Stomach (tissue), 9 donors: ENCODE data around the gene WNK2. TPM values are rescaled to one million over a fixed set of nuclear protein-coding genes. Genes with fewer than 3 reads are reported as not detected.
A peak's percentile ranks its signal among the peaks of the same experiment; 100 is the strongest.

Experiments
- DNase-seq, 2 donors: peaks; one replicate each; pipeline versions ENCODE4 v3.0.0 to v3.0.0-alpha.2; 2013 to 2019
- H3K27ac ChIP-seq, 5 donors: fragments of 200-600 bp in 4 of 5; sonication (generic) in 4 of 5; one replicate each; pipeline ENCODE4 v1.5.1; 2013 to 2019; ENCODE audit warnings: mild to moderate bottlenecking in 1 of 5, moderate library complexity in 1 of 5
- H3K27me3 ChIP-seq, 3 donors: fragments of 200-600 bp; sonication (generic); one replicate each; pipeline ENCODE4 v1.5.1; 2017 to 2019; ENCODE audit warnings: mixed run types in 1 of 3
- H3K36me3 ChIP-seq, 4 donors: fragments of 200-600 bp; sonication (generic); 1 replicate in 3 of 4; 2 replicates in 1 of 4; pipeline ENCODE4 v1.5.1; 2016 to 2019
- H3K4me1 ChIP-seq, 4 donors: fragments of 200-600 bp; sonication (generic); one replicate each; pipeline ENCODE4 v1.5.1; 2016 to 2019
- H3K4me3 ChIP-seq, 4 donors: fragments of 200-600 bp; sonication (generic) in 3 of 4; one replicate each; pipeline ENCODE4 v1.5.1; 2016 to 2019; ENCODE audit warnings: mild to moderate bottlenecking in 1 of 4
- H3K9me3 ChIP-seq, 4 donors: fragments of 200-600 bp; sonication (generic); one replicate each; pipeline ENCODE4 v1.5.1; 2016 to 2019
- CTCF ChIP-seq, 7 experiments: fragments of 450-650 bp in 4 of 7; fragments of 200-600 bp in 3 of 7; sonication (generic) in 3 of 7; IDR thresholded peaks; one replicate each; pipeline ENCODE4 v1.5.1; 2016 to 2019; ENCODE audit warnings: antibody characterized with exemption in 7 of 7, control low read depth in 2 of 7, mild to moderate bottlenecking in 1 of 7
- EP300 ChIP-seq: sonication (generic); formaldehyde crosslinking; IDR thresholded peaks from one replicate; pipeline ENCODE4 v1.6.1; 2017; ENCODE audit warnings: antibody characterized with exemption
- POLR2A ChIP-seq, 4 donors: fragments of 450-650 bp; IDR thresholded peaks; one replicate each; pipeline ENCODE4 v1.6.1; 2016; ENCODE audit warnings: antibody characterized with exemption in 4 of 4, control low read depth in 2 of 4, mild to moderate bottlenecking in 1 of 4, moderate library complexity in 1 of 4
- POLR2AphosphoS5 ChIP-seq, 3 donors: sonication (generic); formaldehyde crosslinking; IDR thresholded peaks; one replicate each; pipeline ENCODE4 v1.6.1; 2016; ENCODE audit warnings: antibody characterized with exemption in 3 of 3
- whole genome bisulfite sequencing, 5 donors: extraction: QIAGEN DNeasy Blood & Tissue Kit in 3 of 5; methylation state at CpG; one replicate each; pipeline versions ENCODE4 v1.1.5 to v1.1.7; 2013 to 2018; 5-methylcytosine and 5-hydroxymethylcytosine counted together
- intact Hi-C: fragments of 100-400 bp; cut with DNase I; formaldehyde crosslinking; loops from one replicate; pipeline ENCODE4 v1.15.1; 2023; ENCODE audit warnings: low total_unique reads
- polyA plus RNA-seq, 3 donors: library from polyadenylated mRNA; stranded (reverse); fragments of 200-250 nt; gene quantifications; one replicate each; pipeline ENCODE4 v1.2.3, GENCODE V29; 2013
- total RNA-seq, 5 donors: library from RNA; depleted of rRNA; stranded (reverse); fragments of >200 nt; gene quantifications; one replicate each; pipeline versions ENCODE4 v1.1.0 to v1.2.3, GENCODE V29; 2014 to 2016
- donor health status: healthy with polysubstance abuse.
- donor health status: Bipolar disorder and iron deficiency.
- donor health status: healthy.

WNK2 gene
- total and polyA plus RNA-seq, 8 donors = 1.2 to 700 (median 15.9) TPM

- Histone ChIP-seq H3K27ac (peak overlapping the region in 1 of 5 donors; percentile 80), H3K4me3 (no peak overlapping the region), H3K9me3 (no peaks in the 10 kb centered on the region), H3K36me3 (no peaks in the 10 kb centered on the region), H3K27me3 (no peaks in the 10 kb centered on the region), H3K4me1 (peaks cover 29 to 74% (median 49%) of the 10 kb centered on the region in 4 donors)
- TF ChIP-seq POLR2A (IDR thresholded peaks at IDR 0.05) (no peak), POLR2AphosphoS5 (IDR thresholded peaks at IDR 0.05) (no peak), CTCF (IDR thresholded peaks at IDR 0.05) (no peak), EP300 (no peak)
- 87 to 96% (median 91%) methylated on average over 5 to 9 of the region's 9 CpGs for WGBS, 5 donors
- intact Hi-C loops = no loop called here
- no peak for DNase-seq
Measured at GRCh38 chr9:93200449-93200742, 16.5 kb downstream of the WNK2 start.

DNA sequence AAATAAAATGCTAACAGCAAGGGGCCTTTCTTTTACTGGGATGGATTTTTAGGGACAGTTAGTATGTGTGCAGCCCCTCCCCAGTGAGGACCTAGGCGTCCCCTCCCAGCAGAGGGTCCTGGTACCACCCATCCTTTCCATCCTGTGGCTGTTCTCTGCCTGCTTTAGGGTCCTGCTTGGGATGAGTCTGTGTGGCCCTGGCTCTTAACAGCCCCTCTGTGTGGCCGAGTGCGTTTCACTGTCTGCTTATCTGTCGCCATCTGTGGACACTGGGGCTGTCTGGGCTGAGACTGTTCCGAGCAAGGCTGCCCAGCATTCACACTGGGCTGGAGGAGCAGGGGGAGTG is 17.0 kb downstream of the WNK2 start:
- peaks cover 34 to 79% (median 54%) of the 10 kb centered on the region in 4 donors for H3K4me1 ChIP-seq
- TF ChIP-seq EP300 (no peak), POLR2AphosphoS5 (IDR thresholded peaks at IDR 0.05) (no peak), CTCF (IDR thresholded peaks at IDR 0.05) (no peak), POLR2A (IDR thresholded peaks at IDR 0.05) (no peak)
- no peak for DNase-seq
- H3K27ac ChIP-seq = peak overlapping the region; percentile 61 to 80 (median 67)
- WGBS, 5 donors = 71 to 87% (median 78%) methylated on average over 4 to 5 of the region's 5 CpGs
- intact Hi-C loops = no loop called here
- no peaks in the 10 kb centered on the region for H3K9me3 ChIP-seq
- H3K36me3 ChIP-seq = no peaks in the 10 kb centered on the region
- H3K27me3 ChIP-seq = no peaks in the 10 kb centered on the region
- H3K4me3 ChIP-seq = no peak overlapping the region

- 80 to 92% (median 87%) methylated on average over 9 to 11 of the region's 11 CpGs for WGBS, 5 donors
- H3K27ac ChIP-seq = peak overlapping the region in 3 of 5 donors; percentile 4 to 80 (median 61)
- no peaks in the 10 kb centered on the region for H3K27me3 ChIP-seq
- H3K36me3 ChIP-seq = no peaks in the 10 kb centered on the region
- no peaks in the 10 kb centered on the region for H3K9me3 ChIP-seq
- H3K4me3 ChIP-seq = no peak overlapping the region
- no peak for DNase-seq
- TF ChIP-seq POLR2AphosphoS5 (IDR thresholded peaks at IDR 0.05) = no peak
- peaks cover 49 to 86% (median 66%) of the 10 kb centered on the region in 4 donors for H3K4me1 ChIP-seq
- intact Hi-C loops = no loop called here
Measured at GRCh38 chr9:93203026-93203717, 19.2 kb downstream of the WNK2 start.

DNA sequence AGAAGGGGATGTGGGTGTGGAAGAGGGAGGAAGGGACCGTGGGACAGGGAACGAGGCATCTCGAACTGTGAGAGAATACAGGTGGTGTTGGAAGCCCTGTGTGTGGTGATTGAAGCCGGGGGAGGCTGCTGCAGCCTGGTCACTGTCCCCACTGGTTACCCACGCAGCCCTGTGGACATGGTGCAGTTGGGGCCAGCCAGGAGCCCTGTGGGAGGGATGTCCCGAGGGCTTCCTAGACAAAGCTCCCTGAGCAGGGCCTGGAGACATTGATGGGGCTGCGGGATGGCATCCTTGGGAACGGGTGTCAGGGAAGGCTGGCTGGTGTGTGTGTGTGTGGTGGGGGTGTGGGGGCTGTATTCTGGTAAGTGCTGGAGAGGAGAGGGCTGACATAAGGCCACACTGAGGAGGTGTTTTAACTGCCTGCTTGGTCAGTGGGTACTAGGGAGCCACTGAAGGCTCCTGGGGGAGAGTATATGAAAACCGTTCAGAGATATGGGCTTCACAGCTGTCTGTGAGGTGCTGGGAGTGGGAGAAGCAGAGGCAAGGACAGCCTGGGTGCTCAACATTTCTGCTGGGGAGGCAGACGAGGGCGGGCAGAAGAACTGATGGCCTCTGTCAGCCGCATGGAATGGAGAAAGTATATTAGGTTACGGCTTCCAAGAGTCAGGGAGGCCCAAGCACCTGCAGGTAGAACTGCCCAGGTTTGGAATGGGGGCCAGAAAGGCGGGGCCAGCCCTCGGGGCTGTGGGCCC is 20.0 kb downstream of the WNK2 start:
- intact Hi-C loops = no loop called here
- no peaks in the 10 kb centered on the region for H3K9me3 ChIP-seq
- H3K4me1 ChIP-seq = peaks cover 49 to 84% (median 65%) of the 10 kb centered on the region in 4 donors
- H3K36me3 ChIP-seq = no peaks in the 10 kb centered on the region
- peak overlapping the region in 2 of 5 donors; percentile 4 to 80 for H3K27ac ChIP-seq
- 77 to 90% (median 84%) methylated on average over 15 of the region's 15 CpGs for WGBS, 5 donors
- no peak for DNase-seq
- H3K27me3 ChIP-seq = no peaks in the 10 kb centered on the region
- H3K4me3 ChIP-seq = no peak overlapping the region
- TF ChIP-seq POLR2AphosphoS5 (IDR thresholded peaks at IDR 0.05) (no peak), CTCF (IDR thresholded peaks at IDR 0.05) (no peak), EP300 (no peak), POLR2A (IDR thresholded peaks at IDR 0.05) (no peak)
